SJSA1 (cell line): ENCODE results near the gene GPRIN3. TPM values are rescaled to one million over a fixed set of nuclear protein-coding genes. Genes with fewer than 3 reads are reported as not detected.

Experiments
- DNase-seq, 2 experiments: peaks; one replicate each; pipeline ENCODE4 v3.0.0-alpha.2; 2015 to 2020; ENCODE audit warnings: low spot score in 2 of 2, low read depth in 1 of 2
- H3K27ac ChIP-seq: fragments of 250-450 bp; sonication (Bioruptor Pico); 2 replicates; pipeline ENCODE4 v1.5.1; 2020; ENCODE audit warnings: mild to moderate bottlenecking, moderate library complexity
- H3K27me3 ChIP-seq: fragments of 250-450 bp; sonication (Bioruptor Pico); replicated peaks from 2 replicates; pipeline ENCODE4 v1.5.1; 2020; ENCODE audit warnings: mild to moderate bottlenecking, moderate library complexity
- H3K36me3 ChIP-seq: fragments of 250-450 bp; sonication (Bioruptor Pico); 2 replicates; pipeline ENCODE4 v1.5.1; 2020; ENCODE audit warnings: mild to moderate bottlenecking
- H3K4me1 ChIP-seq: fragments of 250-450 bp; sonication (Bioruptor Pico); replicated peaks from 2 replicates; pipeline ENCODE4 v1.6.1; 2021; ENCODE audit warnings: mild to moderate bottlenecking
- H3K4me3 ChIP-seq: fragments of 250-450 bp; sonication (Bioruptor Pico); 2 replicates; pipeline ENCODE4 v1.5.1; 2020; ENCODE audit warnings: mild to moderate bottlenecking
- H3K9me3 ChIP-seq: fragments of 250-450 bp; sonication (Bioruptor Pico); replicated peaks from 2 replicates; pipeline ENCODE4 v1.5.1; 2020; ENCODE audit warnings: mild to moderate bottlenecking
- total RNA-seq: library from RNA; depleted of rRNA; stranded (reverse); fragments of >200 nt; shearing (Covaris generic); gene quantifications from 2 replicates; pipeline ENCODE4 v1.2.3, GENCODE V29; 2014

Gene GPRIN3
- total RNA-seq, 1 experiment from 2014 or later = not detected

DNA sequence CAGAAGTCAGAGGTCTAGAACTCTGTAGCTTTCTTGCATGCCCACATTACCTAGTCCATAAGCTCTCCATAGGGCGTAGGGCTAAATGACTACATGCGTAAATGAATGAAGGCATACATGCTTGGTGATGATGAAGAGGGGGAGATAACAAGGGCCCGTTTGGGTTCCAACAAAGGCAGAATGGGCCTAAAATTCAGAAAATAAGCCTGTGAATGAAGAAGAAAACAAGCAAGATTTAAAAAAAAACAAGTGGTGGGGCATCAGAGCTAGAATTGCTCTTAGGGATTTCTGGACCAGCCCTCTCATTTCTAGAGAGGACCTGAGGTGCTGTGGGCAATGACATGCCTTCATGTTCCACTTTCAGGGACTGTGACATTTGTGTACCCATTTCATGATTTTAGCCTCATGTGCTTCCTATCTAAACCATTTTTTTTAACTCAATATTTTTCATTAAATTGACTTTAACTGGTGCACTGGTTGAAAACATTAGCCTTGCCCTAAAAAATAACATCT, 12.1 kb downstream of the GPRIN3 start:
- no peaks in the 10 kb centered on the region for H3K4me1 ChIP-seq
- no peaks in the 10 kb centered on the region for H3K9me3 ChIP-seq
- no peak for DNase-seq
- no peaks in the 10 kb centered on the region; the same call in none of the 2 replicates for H3K27me3 ChIP-seq
- no peak overlapping the region for H3K27ac ChIP-seq
- no peaks in the 10 kb centered on the region for H3K36me3 ChIP-seq
- H3K4me3 ChIP-seq = no peak overlapping the region

DNA sequence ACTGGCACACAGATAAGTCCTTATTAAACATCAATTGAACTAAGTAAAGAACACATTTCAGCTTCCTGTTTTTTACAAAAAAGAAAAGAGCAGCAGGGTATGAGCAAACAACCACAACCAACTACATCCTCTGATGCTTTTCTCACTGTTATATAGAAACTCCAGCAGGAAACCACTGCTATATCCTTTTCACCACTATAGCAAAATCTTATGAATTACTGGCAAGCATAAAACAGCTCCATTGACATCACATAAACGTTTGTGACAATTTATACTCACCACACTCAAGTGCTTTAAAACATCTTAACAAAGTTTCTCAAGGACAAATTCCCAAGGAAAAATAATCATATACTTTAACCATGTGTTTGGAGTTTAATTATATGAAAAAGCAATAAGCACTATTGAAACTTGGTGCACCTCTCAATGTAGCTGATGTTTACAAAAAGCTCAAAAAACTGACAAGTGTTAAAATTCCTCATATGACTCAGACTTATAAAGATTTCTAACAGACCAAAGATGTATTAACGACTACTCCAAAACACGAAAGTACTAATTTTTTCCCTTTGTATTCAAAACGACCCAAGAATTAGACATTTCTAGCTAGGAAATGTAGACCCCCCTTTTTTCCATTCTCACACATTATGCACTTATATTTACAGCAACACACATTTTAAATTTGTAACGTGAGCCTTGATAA, 12.9 kb downstream of the GPRIN3 start:
- Histone ChIP-seq H3K27ac (no peak overlapping the region), H3K9me3 (no peaks in the 10 kb centered on the region)

DNA sequence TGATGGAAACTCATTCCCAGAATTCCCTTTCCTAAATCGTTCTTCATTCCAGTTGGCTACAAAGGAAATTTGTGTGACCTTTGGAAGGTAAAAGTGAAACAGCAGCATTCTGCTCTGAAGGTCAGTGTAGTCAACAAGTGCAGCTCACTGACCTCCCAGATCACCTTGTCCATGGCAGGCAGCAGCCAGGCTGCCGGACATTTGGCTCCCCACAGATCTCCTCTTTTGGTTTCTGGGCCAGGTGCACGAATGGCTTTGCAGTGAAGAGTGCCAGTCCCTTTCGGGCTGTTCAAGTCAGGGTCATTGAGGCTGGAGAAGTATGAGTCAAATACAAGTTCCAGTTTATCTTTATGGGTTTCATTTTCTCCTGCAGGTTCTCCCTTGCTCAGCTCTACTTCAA, 14.3 kb downstream of the GPRIN3 start:
- Histone ChIP-seq H3K4me3 (no peak overlapping the region), H3K27me3 (peaks cover 6% of the 10 kb centered on the region), H3K36me3 (no peaks in the 10 kb centered on the region), H3K27ac (no peak overlapping the region), H3K9me3 (no peaks in the 10 kb centered on the region), H3K4me1 (no peaks in the 10 kb centered on the region)
- DNase-seq = no peak

More for the DNA sequence above, 12.9 kb downstream of the GPRIN3 start:
- no peak overlapping the region for H3K4me3 ChIP-seq
- no peaks in the 10 kb centered on the region for H3K36me3 ChIP-seq
- no peak for DNase-seq
- no peaks in the 10 kb centered on the region; the same call in none of the 2 replicates for H3K27me3 ChIP-seq
- no peaks in the 10 kb centered on the region for H3K4me1 ChIP-seq

DNA sequence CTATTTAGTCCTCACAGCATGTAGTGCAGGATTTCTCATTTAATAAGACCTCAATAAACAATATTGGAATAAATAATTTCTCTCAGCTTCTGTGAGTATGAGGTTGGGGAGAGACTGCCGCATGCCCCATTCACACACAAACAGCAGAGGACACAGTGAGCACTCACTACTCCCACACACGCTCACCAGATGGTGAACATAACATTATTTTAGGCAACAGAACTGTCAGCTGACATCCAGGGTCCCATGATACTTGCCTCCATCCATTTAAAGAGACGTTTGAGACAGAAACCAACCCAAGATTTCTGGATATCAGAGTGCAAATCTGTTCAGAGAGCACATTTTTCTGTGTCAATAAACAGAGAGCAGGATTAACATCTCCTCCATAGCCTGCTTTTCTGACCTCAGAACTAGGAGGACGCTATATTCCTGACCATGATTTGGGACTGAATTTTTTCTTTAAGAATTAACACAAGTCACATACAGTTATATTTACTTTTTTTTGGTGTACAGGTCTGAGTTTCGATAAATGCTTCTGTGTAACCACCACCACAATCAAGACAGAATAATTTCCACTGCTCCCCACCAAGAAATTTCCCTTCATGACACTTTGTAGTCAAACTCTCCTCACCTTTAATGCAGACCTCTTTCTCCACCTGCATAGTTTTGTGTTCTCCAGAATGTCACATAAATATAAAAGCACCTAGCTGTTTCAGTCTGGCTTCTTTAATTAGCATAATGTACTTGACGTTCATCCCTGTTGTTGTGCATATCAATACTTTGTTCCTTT, 16.7 kb downstream of the GPRIN3 start:
- DNase-seq = no peak
- H3K4me3 ChIP-seq = no peak overlapping the region
- H3K27me3 ChIP-seq = peaks cover 6% of the 10 kb centered on the region; the same call in 1 of the 2 replicates
- no peaks in the 10 kb centered on the region for H3K36me3 ChIP-seq
- no peaks in the 10 kb centered on the region for H3K9me3 ChIP-seq
- no peaks in the 10 kb centered on the region for H3K4me1 ChIP-seq
- H3K27ac ChIP-seq = no peak overlapping the region

DNA sequence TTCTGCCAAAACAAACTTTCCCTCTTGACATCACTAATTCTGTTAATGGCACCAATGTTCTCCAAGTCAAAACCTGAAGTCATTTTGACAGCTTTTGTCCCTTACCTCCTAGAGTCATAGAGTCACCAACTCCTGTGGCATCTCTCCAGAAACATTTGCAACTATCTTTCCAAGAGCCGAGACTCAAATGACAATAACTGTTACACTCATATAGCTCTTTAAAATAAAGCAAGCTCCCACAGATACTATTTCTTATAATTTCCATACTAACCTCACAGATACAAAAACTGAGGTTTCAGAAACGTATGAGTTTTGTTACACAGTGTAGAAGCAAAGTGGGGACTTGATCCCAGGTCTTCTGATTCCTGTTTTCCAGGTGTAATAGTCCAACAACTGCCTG, 18.3 kb downstream of the GPRIN3 start:
- Histone ChIP-seq H3K36me3 (no peaks in the 10 kb centered on the region), H3K9me3 (no peaks in the 10 kb centered on the region), H3K4me3 (no peak overlapping the region), H3K27ac (no peak overlapping the region), H3K4me1 (no peaks in the 10 kb centered on the region), H3K27me3 (peaks cover 6% of the 10 kb centered on the region; the same call in 1 of the 2 replicates)
- no peak for DNase-seq

DNA sequence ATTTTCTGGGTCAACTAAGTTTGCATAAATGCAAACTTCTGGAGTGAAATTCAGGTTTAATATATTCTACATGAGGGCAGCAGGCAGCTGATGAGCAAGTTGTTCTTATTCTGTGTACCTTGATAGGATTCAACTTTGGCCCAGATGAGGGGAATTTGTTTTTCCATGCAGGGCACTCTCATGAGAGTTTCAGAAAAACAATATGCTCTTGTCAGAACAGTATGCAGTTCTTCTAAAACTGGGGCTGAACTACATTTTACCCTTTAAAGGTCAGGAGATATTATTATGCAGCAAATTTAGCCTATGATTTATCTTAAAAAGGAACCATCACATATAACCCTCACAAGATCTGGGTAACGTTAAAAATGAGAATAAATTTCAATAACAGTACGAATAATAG, 19.2 kb downstream of the GPRIN3 start:
- Histone ChIP-seq H3K36me3 (no peaks in the 10 kb centered on the region), H3K9me3 (no peaks in the 10 kb centered on the region), H3K4me1 (no peaks in the 10 kb centered on the region), H3K4me3 (no peak overlapping the region), H3K27ac (no peak overlapping the region), H3K27me3 (peaks cover 6% of the 10 kb centered on the region; the same call in 1 of the 2 replicates)
- DNase-seq = no peak

DNA sequence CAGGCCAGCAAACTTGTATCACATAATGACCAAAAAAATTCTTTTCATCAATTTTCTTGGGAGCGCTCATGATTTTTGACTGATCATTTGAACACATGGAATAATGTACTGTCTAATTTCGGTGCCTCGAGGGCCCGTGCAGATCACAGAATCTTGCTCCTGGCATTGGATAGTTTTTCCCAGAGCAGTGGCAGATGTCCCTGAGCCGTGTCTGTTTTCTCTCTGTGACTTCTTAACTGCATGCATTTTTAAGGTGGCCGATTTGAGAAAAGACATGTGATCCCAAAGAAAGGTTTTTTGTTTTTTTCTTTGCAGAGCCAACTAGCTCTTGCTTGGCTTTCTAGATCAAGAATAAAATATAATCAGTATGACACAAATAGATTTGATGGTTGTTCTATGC, 19.7 kb downstream of the GPRIN3 start:
- Histone ChIP-seq H3K36me3 (no peaks in the 10 kb centered on the region), H3K9me3 (no peaks in the 10 kb centered on the region), H3K27me3 (peaks cover 6% of the 10 kb centered on the region; the same call in 1 of the 2 replicates), H3K4me3 (no peak overlapping the region), H3K27ac (no peak overlapping the region), H3K4me1 (no peaks in the 10 kb centered on the region)
- no peak for DNase-seq

DNA sequence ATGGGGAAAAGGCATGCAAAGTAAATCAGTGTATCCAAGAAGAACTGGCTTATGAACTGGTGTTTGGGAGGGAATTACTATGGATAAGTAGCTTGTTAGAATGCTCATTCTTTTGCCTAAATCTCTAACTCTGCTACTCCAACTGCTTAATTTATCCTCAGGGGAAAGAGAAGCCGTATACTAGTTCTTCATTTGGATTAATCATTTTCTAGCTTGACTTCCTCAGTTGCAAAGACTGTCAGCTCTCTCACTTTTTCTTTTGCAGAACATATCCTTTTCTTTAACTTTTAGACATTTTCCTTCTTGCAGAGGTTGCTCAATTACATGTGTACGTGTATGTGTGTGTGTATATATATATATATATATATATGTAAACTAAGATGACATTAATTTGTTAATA, 21.9 kb downstream of the GPRIN3 start:
- Histone ChIP-seq H3K4me3 (no peak overlapping the region), H3K36me3 (no peaks in the 10 kb centered on the region), H3K27ac (no peak overlapping the region), H3K4me1 (no peaks in the 10 kb centered on the region), H3K9me3 (no peaks in the 10 kb centered on the region), H3K27me3 (0 out of 2 replicates have a peak, but pooled peaks cover 6% of the 10 kb centered on the region)
- DNase-seq = no peak

DNA sequence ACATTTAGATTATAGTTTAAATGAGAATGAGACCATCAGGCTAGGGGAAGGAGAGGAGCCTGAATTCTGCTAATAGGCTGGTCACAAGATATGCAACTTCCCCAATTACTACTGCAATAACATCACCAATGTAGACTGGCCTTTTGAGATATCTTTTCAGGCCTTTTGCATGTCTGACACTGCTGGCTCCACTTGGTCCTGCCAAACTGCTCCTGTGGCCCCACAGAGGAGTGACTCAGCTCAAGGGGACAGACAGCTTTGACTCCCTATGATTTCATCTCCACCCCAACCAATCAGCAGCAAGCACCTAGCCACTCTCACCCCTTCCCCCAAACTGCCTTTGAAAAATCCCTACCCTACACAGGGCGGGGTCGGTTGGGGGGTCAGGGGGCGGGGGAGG, 22.8 kb downstream of the GPRIN3 start:
- no peak overlapping the region for H3K27ac ChIP-seq
- H3K27me3 ChIP-seq = 0 out of 2 replicates have a peak, but pooled peaks cover 6% of the 10 kb centered on the region
- no peaks in the 10 kb centered on the region for H3K9me3 ChIP-seq
- H3K4me1 ChIP-seq = no peaks in the 10 kb centered on the region
- no peak overlapping the region for H3K4me3 ChIP-seq
- no peak for DNase-seq
- no peaks in the 10 kb centered on the region for H3K36me3 ChIP-seq

DNA sequence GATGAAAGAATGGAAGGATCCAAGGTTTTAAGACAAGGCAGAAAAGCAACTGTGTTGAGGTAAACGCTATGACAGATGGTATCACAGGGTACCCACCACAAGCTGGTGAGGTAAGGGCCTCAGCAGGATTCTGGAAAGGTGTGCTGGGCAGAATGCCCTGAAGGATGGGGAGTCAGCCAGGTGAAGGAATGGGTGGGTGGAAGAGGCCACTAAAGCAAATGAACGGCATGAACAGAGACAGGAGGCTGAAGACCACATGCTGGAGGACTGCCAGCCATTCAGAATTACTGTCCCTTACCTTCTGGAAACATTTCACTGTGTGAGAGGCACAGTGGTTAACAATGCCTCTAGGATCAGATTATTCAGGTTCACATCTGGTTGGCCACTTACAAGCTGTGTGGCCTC, 23.6 kb downstream of the GPRIN3 start:
- Histone ChIP-seq H3K4me1 (no peaks in the 10 kb centered on the region), H3K36me3 (no peaks in the 10 kb centered on the region), H3K27me3 (0 out of 2 replicates have a peak, but pooled peaks cover 6% of the 10 kb centered on the region), H3K4me3 (no peak overlapping the region), H3K9me3 (no peaks in the 10 kb centered on the region), H3K27ac (no peak overlapping the region)
- no peak for DNase-seq

DNA sequence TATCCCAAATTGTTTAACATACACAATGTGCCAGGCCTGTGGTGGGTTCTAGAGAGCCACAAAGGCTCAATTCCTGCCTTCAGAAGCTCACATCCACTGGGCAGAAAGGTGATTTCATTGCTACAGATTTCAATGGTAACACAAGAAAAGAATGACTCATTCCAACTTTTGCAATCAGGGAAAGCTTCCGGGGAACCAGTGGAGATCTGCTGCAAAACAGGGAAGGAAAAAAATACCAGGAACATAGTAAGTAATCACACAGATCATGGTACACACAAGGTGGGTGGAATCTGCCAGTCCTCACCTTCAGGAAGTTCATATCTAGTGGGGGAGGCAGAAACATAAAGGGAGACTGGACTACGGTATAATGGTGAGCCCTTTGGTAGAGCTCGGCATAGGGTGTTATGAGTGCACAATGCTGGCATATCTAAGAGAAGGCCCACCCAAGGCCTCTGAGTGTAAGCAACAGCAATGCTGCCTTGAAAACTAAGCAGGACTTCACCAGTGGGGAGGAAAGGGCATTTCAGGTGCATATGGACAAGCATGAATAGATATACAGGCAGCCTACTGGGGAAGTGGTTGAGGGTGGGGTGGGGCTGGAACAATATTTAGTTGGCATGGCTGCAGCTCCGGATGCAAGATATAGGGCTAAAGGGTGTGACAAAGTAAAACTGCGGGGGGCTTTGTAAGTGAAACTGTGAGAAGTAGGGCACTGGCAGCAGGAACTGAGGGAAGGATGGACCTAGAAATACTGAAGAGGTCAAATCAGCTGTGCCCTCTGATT, 24.2 kb downstream of the GPRIN3 start:
- DNase-seq = no peak

DNA sequence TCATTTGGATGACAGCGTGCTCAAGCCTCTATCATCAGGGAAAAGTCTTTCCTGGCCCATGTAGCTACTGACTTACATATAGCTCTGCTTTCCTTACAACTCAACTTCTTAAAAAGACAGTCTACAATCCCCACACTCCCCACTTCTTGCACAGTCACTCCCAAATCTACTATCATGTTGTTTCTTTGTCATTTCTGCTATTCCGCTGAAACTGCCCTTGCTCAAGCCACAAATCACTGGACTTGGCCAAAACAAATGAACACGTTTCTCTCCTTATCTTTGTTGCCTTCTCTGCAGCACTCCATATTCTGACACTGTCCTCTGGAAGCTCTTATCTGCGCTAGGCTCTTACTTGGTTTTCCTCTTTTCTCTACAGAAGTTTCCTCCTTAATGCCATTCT, 28.2 kb downstream of the GPRIN3 start:
- H3K4me3 ChIP-seq = no peak overlapping the region
- H3K27ac ChIP-seq = no peak overlapping the region
- no peaks in the 10 kb centered on the region for H3K36me3 ChIP-seq
- no peak for DNase-seq
- no peaks in the 10 kb centered on the region; the same call in 1 of the 2 replicates for H3K9me3 ChIP-seq
- no peaks in the 10 kb centered on the region for H3K27me3 ChIP-seq
- no peaks in the 10 kb centered on the region for H3K4me1 ChIP-seq

More for the DNA sequence above, 24.2 kb downstream of the GPRIN3 start:
- no peaks in the 10 kb centered on the region for H3K4me1 ChIP-seq
- H3K27ac ChIP-seq = no peak overlapping the region
- no peaks in the 10 kb centered on the region for H3K9me3 ChIP-seq
- no peaks in the 10 kb centered on the region for H3K36me3 ChIP-seq
- H3K27me3 ChIP-seq = 0 out of 2 replicates have a peak, but pooled peaks cover 1% of the 10 kb centered on the region
- H3K4me3 ChIP-seq = no peak overlapping the region

DNA sequence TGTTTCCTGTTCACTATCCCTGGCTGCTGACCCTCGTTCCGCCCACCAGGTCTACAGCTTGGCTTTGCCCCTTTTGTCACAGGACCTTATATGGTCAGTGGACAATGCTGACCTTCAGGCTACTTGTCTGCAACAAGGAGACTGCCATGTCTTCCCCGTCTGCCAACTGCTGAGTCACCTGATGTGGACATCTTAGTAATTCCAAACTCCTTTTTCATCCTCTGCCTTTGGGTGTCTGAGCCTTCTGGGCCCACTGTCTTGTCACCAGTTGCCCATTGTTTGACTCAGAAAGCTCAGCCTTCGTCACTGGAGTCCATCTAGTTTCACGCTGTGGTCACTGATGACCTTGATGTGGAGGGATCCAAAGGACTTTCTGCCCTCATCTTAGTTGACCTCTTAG, 30.2 kb downstream of the GPRIN3 start:
- Histone ChIP-seq H3K36me3 (no peaks in the 10 kb centered on the region), H3K9me3 (no peaks in the 10 kb centered on the region; the same call in 1 of the 2 replicates), H3K27me3 (no peaks in the 10 kb centered on the region), H3K4me3 (no peak overlapping the region), H3K4me1 (no peaks in the 10 kb centered on the region), H3K27ac (no peak overlapping the region)
- no peak for DNase-seq
